Measurements from ENCODE around the gene VEZF1.

VEZF1 gene

DNA sequence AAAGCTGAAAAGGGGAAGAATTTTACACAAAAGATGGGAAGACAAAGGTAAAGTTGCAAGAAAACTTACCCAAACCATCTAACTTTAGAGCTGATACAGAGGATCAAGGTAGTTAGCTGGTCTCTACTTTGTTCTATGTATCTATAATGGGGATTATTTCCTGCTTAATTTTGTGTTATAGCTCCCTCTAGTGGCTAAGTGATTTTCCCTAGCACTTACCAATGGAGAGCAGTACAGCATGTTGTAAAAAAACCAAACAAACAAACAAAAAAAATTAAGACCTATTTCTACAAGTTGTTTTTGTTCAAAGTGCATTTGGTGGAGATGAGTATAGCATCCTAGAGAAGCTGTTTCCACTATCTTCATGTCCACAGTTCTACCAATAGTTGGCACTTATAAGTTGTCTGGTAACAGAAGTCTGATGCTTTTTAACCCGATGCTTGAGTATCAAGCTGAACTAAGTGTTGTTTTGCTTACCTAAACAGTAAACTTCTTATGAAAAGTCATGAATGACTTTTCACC, 11.5 kb upstream of the VEZF1 start:
- H3K4me3 ChIP-seq (ENCODE audit: low read depth, low read length), result no peak overlapping the region
- H3K9me3 ChIP-seq (ENCODE audit: control insufficient read depth, low read length), result no peaks in the 10 kb centered on the region
- no peak overlapping the region for H3K9ac ChIP-seq
- H3K4me2 ChIP-seq (ENCODE audit: low read length), result no peak overlapping the region
- H3K36me3 ChIP-seq (ENCODE audit: control insufficient read depth, insufficient read depth, low read length), result no peaks in the 10 kb centered on the region
- H3K27me3 ChIP-seq (ENCODE audit: control insufficient read depth, insufficient read depth, low read length), result no peaks in the 10 kb centered on the region
- TF ChIP-seq CTCF (IDR thresholded peaks at IDR 0.05), result peak; percentile 88
- peaks cover 6% of the 10 kb centered on the region for H3K79me2 ChIP-seq
- peaks cover 6% of the 10 kb centered on the region for H3K4me1 ChIP-seq
- H3K27ac ChIP-seq, result no peak overlapping the region
- H2AFZ ChIP-seq, result no peak overlapping the region

DNA sequence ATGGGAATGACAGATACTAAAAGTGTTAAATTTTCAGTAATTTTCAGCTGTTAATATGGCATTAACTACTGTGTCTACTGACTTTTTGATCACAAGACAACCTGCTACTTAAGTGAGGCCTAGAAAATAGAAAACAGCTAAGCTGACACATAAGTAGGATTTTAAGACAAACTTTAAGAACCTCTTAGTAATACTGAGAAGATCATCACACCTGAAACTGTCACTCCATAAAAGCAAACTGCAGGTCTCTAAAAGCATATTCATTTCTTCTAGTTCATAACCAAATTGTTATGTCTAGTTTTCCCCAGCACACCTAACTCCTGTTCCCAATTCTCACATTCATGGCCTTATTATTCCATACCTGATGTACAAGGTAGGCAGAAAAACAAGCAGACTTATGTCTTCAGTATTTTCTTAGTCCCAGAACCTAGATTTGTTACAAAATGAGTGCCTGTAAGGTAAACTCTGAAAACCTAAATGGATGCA, 11.0 kb upstream of the VEZF1 start:
- Histone ChIP-seq H3K9ac (no peak overlapping the region), H2AFZ (no peak overlapping the region), H3K4me2 (ENCODE audit: low read length) (no peak overlapping the region), H3K36me3 (ENCODE audit: control insufficient read depth, insufficient read depth, low read length) (no peaks in the 10 kb centered on the region), H3K79me2 (peaks cover 2% of the 10 kb centered on the region), H3K27ac (no peak overlapping the region), H3K9me3 (ENCODE audit: control insufficient read depth, low read length) (no peaks in the 10 kb centered on the region), H3K27me3 (ENCODE audit: control insufficient read depth, insufficient read depth, low read length) (no peaks in the 10 kb centered on the region), H3K4me3 (ENCODE audit: low read depth, low read length) (no peak overlapping the region), H3K4me1 (peaks cover 6% of the 10 kb centered on the region)
- no peak for TF ChIP-seq CTCF (IDR thresholded peaks at IDR 0.05)

- Histone ChIP-seq H3K27ac (no peak overlapping the region), H3K79me2 (peaks cover 3% of the 10 kb centered on the region), H3K4me2 (ENCODE audit: low read length) (no peak overlapping the region), H3K9me3 (ENCODE audit: control insufficient read depth, low read length) (no peaks in the 10 kb centered on the region), H3K4me1 (peaks cover 5% of the 10 kb centered on the region), H2AFZ (no peak overlapping the region), H3K4me3 (ENCODE audit: low read depth, low read length) (no peak overlapping the region), H3K36me3 (ENCODE audit: control insufficient read depth, insufficient read depth, low read length) (no peaks in the 10 kb centered on the region), H3K27me3 (ENCODE audit: control insufficient read depth, insufficient read depth, low read length) (no peaks in the 10 kb centered on the region), H3K9ac (no peak overlapping the region)
- TF ChIP-seq CTCF (IDR thresholded peaks at IDR 0.05), result no peak
Measured at GRCh38 chr17:57997085-57997809, 9.2 kb upstream of the VEZF1 start.

DNA sequence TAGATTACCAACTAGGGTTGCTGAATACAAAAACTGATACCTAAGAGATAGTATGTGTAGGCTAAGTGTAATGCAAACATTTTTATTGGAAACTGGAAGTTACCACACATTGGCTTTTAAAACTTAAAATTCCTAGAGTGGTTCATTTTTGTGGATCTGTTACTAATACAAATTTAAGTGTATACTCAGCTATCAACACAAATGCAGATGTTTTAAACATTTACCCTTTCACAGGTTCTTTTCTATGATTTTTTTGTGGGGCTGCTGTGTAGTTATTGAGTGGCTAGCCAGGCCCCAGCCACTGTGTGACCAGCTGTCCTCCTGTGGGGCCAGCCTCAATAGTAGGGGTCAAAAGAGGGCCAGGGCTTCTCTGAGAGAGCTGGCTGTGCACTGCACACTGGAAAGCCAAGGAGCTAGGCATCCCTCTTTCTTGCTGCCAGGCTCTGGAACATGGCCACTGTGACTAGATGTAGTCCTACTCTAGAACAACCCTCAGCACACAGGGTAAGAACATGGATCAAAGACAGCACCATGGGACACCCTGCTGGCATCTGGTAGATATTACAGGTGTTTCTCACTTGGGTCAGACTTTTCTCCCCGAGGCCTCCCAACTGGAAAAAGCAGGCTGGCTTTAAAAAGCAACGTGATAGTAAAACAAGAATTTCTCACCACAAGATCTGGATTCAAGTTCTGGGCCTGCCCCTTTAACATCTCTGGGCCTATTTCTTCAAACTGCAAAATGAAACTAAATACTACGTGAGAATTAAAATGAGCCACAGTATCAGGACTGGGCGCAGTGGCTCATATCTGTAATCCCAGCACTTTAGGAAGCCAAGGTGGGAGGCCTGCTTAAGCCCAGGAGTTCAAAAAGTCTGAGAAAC, 7.3 kb upstream of the VEZF1 start:
- no peak overlapping the region for H3K9ac ChIP-seq
- peaks cover 3% of the 10 kb centered on the region for H3K79me2 ChIP-seq
- TF ChIP-seq CTCF (IDR thresholded peaks at IDR 0.05), result peak; percentile 75
- H2AFZ ChIP-seq, result no peak overlapping the region
- H3K4me3 ChIP-seq (ENCODE audit: low read depth, low read length), result no peak overlapping the region
- H3K4me1 ChIP-seq, result peaks cover 5% of the 10 kb centered on the region
- no peaks in the 10 kb centered on the region for H3K9me3 ChIP-seq (ENCODE audit: control insufficient read depth, low read length)
- no peaks in the 10 kb centered on the region for H3K36me3 ChIP-seq (ENCODE audit: control insufficient read depth, insufficient read depth, low read length)
- H3K4me2 ChIP-seq (ENCODE audit: low read length), result no peak overlapping the region
- no peak overlapping the region for H3K27ac ChIP-seq
- H3K27me3 ChIP-seq (ENCODE audit: control insufficient read depth, insufficient read depth, low read length), result no peaks in the 10 kb centered on the region
